GM10266 (cell line): ENCODE measurements around the gene FAHD2A.
"Not testable (repeated sequence)": the region's sequence is repeated elsewhere in the genome, so short reads cannot be mapped to it uniquely, and the experiment has no call there.

Experiments
- DNase-seq: peaks from one replicate; pipeline ENCODE4 v3.0.0; 2012; ENCODE audit errors: extremely low spot score
- TF ChIP-seq, protein P1 (sequence below): IDR thresholded peaks from 2 replicates; pipeline ENCODE4 v1.5.1; 2012; ENCODE audit warnings: mild to moderate bottlenecking, low read depth; ENCODE audit not compliant: control insufficient read depth, insufficient read depth; ENCODE audit errors: missing control alignments

Gene FAHD2A, protein sequence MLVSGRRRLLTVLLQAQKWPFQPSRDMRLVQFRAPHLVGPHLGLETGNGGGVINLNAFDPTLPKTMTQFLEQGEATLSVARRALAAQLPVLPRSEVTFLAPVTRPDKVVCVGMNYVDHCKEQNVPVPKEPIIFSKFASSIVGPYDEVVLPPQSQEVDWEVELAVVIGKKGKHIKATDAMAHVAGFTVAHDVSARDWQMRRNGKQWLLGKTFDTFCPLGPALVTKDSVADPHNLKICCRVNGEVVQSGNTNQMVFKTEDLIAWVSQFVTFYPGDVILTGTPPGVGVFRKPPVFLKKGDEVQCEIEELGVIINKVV

DNA sequence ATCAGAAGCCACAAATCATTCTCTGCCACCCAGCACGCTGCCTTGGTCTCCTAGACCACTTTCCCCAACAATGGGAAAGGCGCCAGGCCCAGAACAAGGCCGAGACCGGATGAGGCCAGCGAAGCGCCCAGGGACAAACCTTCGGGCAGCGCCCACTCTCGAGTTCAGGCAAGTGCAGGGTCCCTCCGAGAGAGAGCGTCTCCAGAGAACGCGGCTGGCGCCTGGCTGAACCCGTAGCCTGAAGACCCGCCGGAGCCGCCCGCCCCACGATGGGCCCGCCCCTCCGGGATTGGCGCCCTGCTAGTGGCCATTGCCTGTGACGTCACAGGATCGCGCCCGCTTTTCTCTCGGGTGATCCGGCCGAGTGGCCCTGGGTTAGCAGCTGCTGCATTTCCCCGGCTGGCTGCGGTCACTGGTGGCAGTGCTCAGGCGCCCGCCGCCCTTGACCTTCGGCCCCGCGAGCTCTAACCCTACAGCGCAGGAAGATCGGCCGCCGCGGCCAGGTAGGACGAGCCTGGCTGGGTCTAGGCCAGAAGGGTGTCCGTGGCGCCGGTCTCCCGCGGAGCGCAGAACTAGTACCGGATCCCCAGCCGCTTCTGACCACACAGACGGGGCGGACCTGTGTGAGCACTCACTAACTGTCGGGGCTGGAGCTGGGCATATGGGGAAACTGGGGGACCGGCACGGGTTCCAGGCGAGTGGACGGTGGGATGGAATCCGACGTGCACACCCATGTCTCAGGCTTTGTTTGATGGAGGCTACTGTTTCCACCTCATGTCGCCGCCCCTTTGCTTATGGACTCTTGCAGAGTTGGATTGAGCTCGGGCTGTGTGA is at the start of gene FAHD2A:
Gene FAHD2A, plus strand, starts transcription at position 339 of the 834 bp plus-strand sequence. CDS start 2,851 bp downstream, outside the sequence.
- peak; percentile 94 for DNase-seq
- TF ChIP-seq, protein P1, sequence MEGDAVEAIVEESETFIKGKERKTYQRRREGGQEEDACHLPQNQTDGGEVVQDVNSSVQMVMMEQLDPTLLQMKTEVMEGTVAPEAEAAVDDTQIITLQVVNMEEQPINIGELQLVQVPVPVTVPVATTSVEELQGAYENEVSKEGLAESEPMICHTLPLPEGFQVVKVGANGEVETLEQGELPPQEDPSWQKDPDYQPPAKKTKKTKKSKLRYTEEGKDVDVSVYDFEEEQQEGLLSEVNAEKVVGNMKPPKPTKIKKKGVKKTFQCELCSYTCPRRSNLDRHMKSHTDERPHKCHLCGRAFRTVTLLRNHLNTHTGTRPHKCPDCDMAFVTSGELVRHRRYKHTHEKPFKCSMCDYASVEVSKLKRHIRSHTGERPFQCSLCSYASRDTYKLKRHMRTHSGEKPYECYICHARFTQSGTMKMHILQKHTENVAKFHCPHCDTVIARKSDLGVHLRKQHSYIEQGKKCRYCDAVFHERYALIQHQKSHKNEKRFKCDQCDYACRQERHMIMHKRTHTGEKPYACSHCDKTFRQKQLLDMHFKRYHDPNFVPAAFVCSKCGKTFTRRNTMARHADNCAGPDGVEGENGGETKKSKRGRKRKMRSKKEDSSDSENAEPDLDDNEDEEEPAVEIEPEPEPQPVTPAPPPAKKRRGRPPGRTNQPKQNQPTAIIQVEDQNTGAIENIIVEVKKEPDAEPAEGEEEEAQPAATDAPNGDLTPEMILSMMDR = no peak

DNA sequence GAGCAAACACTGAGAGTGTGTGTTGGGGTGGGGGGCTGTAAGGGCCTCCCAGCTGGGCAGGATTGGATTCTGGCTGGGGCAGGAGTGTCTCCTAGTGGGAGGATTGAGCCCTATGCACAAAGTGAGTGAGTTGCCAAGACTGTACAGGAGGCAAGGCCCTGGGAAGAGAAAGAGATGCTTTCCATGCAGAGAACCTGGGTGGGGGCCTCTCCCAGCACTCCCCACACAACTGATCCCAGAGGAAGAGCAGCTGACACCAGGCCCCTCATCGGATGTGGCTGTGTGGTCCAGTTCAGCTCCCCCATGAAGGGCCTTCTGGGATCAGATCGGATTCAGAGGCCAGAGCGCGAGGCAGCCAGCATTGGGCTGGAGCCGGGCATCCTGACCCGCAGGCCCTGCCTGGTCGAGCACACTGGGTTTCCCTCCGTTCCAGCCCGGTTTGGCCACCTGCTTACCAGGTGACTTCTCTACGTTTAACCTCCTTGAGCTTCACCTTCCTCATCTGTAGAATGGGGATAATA is 49.4 kb upstream of the FAHD2A start:
- TF ChIP-seq, protein P1 = no peak
- DNase-seq = no peak

DNA sequence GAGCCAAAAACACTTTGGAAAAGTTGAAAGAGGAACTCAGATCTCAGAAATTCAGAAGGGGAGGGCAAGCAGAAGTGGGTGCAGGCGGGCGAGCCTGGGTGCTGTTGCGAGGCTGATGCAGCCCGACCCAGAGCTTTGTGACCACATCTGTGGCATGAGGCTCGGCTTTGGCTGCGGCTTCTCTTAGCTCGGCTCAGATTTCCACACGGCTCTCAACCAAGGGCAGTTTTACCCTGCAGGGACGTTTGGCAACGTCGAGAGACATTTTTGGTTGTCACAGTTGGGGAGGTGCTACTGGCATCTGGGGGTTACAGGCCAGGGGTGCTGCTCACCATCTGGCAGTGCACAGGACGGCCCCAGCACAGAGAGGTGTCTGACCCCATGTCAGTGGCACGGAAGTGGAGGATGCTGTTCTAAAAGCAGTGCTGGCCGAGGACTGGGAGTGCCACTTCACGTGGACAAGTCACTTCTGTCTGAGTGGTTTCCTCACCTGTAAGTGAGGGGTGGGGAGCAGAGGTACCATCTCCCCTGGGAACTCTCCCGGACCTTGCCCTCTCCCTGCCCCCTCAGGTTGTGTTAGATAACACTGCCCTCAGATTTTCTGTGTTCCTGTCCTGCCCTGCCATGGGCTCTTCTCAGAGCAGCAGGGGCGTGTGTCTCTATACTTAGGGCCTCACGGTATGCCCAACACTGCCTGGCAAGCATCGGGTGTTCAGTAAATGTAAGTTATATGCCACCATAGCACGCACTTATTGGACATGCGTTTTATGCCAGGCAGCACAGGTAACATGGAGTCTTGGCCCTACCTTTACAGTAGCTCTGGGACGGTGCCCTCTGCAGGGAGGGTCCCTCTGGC is 48.7 kb upstream of the FAHD2A start:
- TF ChIP-seq, protein P1 = no peak
- no peak for DNase-seq

DNA sequence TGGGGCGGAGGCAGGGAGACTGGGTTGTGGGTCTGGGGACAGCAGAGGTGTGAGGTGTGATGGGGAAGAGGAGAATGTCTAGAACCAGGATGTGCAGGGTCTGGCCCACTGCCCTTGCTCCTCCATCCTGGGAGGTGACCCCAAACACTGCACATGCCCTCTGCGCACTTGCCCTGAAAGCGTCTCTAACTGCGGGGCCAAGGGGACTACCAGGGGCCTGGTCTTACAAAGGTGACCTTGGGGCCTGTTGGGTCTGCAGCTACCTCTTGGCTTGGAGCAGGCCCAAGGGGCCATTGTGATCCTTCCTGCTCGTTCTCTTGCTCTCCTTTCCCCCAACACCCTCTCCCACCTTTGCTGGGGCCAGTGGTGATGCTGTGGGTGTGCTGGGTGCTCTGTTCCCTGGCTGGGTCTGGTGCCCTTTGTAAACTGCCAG is 48.0 kb upstream of the FAHD2A start:
- no peak for DNase-seq
- TF ChIP-seq, protein P1 = no peak

DNA sequence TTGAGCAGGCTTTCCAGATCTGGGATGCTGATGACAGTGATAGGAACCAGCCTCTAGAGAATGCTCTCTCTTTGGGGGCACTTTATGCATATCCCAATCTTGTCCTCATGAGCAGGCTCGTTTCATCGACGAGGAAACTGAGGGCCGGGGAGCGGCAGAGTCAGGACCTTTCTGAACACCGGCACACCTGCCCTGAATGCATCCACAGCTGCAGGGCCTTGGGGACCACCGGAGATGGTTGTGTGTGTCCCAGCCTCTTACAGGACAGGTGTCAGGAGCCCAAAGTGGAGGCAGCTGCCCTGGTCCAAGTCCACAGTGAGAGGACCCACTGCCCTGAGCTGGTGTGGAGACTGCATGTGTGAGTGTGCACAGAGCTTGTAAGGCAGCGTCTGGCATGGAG is 47.6 kb upstream of the FAHD2A start:
- TF ChIP-seq, protein P1 = no peak
- DNase-seq = no peak

DNA sequence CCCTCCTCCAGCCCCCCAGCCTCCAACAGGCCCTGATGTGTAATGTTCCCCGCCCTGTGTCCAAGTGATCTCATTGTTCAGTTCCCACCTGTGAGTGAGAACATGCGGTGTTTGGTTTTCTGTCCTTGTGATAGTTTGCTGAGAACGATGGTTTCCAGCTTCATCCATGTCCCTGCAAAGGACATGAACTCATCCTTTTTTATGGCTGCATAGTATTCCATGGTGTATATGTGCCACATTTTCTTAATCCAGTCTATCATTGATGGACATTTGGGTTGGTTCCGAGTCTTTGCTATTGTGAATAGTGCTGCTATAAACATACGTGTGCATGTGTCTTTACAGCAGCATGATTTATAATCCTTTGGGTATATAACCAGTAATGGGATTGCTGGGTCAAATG is 47.0 kb upstream of the FAHD2A start:
- DNase-seq = not testable (repeated sequence)
